T1000 (cell line): ENCODE results near the gene TMEM63B.
"Not testable (repeated sequence)": the region's sequence is repeated elsewhere in the genome, so short reads cannot be mapped to it uniquely, and the experiment has no call there.

Experiments
- DNase-seq: peaks from one replicate; lab custom pipeline; 2025; ENCODE audit warnings: mixed read lengths; lab: John Stamatoyannopoulos, UW

The TMEM63B gene

DNA sequence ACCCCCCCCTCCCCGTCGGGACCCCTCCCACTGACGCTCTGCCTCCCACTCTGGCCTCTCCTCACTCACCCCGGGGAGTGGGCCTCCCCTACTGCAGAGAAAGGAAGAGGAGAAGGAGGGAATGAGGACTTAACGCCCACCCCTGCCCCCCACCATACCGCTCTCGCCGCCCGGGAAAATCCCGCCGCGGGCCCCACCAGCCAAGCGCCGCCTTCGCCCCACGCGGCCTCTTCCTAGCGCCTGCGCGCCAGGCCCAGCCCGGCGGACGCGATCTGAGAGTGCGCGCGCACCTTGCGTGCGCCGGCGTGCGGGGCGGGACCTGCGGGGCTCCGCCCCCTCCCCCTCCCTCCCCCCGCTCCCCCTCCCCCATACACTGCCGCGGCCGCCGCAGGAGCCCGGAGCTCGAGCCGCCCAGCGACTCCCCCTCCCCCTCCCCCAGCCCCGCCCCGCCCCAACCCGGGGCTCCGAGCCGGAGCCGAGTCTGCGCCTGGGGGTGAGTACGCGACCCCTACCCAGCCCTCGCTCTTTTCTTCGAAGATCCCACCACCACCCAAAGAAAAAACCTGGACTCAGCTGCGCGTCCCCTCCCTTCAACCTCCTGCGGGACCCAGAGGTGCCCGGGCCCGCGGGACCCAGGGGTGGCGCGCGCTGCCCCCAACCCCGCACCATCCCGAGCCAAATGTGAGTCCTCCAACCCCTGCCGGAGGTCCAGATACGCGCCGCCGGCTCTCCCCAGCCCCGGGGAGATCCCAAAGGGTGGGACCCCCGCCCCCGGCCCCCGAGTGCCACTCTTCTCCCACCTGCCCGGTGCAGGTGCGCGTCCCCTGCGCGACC is at the start of gene TMEM63B, which contains the start of gene MRPL14:
Gene TMEM63B, plus strand, starts transcription at position 369 of the 834 bp plus-strand sequence. CDS start 7,031 bp downstream, outside the sequence.
Gene MRPL14, minus strand, starts transcription at position 267 of the 834 bp plus-strand sequence. CDS start 10,841 bp downstream, outside the sequence.
- DNase-seq: peak; percentile 76

DNA sequence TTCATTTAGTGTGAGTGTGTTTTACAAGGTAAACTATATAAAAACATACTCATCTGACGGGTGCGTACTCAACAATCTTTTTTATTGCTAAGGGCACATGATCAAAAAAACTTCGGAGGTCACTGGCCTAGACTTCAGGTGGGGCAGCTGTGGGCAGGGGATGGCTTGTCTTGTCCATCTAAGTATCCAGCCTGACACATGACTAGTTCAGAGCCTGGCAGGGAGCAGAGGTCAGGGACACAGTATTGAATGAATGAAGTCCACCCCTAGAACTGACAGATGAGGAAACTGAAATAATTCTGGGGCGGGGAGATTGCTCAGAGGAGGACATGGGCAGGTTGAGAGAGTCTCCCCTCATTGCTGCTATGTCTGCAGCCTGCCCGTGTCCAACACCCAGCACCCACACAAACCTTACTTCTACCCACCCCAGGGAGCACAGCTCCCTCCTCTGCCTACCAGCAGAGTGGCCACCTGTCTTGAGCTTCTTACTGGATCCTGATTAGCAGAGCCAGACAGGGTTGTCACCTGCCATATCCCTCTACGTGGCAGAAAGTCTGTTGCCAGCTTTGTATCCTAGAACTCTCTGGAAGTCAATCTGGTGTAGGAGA is 49.0 kb upstream of the TMEM63B start:
- no peak for DNase-seq

- no peak for DNase-seq
These were observed 48.3 kb upstream of the TMEM63B start for GRCh38 chr6:44078827-44079671.

- DNase-seq: no peak
These were observed 47.7 kb upstream of the TMEM63B start for GRCh38 chr6:44079672-44080071.

DNA sequence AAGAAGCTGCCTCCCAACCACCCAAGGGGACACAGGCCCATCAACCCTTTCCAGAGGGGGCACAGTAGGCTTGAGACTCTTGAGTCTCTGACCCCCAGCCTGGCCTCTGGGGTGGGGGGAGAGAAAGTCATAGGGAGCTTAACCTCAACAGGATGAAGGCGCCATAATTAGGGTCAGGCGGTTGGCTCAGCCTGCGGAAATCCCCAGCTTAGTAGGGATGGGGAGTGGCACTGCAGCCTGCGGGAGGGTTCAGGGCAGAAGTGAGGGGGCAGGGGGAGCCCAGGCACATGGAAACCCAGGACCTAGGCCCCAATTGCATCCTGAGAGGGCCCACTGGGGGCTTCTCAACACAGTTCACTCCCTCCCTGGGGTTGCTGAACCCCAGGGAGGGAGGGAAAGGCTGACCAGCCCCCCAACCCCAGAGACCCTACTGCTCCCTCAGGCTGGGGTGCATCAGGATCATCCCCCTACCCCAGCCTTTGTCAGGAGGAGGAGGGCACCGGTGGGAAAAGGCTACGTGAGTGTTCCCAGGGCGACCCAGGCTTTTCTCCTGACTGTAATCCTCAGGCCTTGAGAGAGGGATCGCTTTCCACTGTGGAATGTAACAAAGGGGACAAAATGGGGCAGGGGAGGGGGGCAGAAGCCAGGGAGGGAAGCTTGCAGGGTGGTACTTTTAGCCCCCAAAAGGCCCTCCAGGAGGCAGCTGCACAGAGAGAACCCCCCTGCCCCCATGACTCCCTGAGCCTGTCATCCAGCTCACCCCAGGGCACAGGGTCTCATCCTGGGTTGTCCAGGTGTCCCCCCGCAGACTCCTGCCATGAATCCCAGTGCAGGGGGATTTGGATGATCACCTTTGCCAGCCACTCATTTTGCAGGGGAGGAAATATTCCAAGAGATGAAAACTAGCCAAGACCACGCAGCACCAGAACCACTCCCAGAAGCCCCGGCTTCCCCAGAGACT is 46.5 kb upstream of the TMEM63B start:
- DNase-seq: no peak

- DNase-seq: no peak
These were observed 45.6 kb upstream of the TMEM63B start for GRCh38 chr6:44081753-44082152.

GRCh38 chr6:44082872-44083321 is 44.5 kb upstream of the TMEM63B start:
- DNase-seq: no peak

- DNase-seq: no peak
These were observed 42.9 kb upstream of the TMEM63B start for GRCh38 chr6:44084231-44085014.

- no peak for DNase-seq
These were observed 42.1 kb upstream of the TMEM63B start for GRCh38 chr6:44085219-44085618.

GRCh38 chr6:44086931-44087574 is 40.3 kb upstream of the TMEM63B start:
- no peak for DNase-seq

- DNase-seq: no peak
These were observed 39.7 kb upstream of the TMEM63B start for GRCh38 chr6:44087623-44088022.

DNA sequence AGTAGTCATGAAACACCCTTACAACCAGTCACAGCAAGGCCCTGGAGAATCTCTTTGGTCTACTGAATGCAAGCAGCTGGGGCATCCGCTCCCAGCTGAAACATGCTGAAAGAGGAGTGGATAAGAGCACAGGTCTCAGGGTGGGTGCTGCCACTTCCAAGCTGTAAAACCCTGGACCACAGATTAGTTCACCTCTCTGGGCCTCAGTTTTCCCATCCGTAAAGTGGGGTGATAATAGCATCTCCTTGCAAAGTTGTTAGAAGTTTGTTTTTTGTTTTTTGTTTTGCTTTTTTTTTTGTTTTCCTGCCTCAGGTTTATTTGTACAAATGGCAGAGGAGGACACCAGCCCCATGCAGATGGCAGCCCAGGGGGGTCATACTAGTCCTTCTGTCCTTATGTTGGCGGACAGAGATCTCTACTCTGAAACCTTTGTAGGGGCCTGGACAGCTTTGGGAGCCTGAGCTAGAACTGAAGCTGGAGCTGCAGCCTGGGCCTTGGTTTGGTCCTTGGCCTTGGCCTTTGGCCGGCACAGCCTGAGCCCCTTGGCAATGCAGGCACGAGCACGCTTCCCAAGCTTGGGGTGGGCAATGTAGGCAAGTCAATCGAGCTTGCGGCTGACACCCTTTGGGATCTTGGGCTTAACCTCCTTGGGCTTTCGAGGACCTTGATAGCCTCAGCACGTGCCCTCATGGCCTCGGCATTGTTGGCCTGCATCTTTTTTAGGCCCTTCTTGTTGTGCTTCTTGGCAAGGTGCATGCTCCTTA is 38.3 kb upstream of the TMEM63B start:
- no peak for DNase-seq

DNA sequence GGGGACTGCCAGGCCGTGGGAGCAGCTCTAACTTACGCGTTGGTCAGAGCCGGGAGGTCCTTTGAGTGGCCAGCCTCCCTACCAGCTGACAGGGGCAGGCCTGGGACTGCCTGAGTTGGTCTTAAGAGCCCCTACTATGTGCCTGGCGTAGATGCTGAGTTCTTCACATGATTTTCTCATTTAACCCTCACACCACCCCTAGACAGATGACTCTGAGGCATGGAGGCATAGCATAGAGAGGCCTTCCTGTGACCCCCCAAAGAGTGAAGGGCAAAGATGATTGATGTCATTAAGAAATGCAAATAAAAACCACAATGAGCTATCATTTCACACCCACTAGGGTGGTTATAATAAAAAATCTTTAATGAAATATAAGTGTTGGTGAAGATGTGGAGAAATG is 36.9 kb upstream of the TMEM63B start:
- DNase-seq: no peak

DNA sequence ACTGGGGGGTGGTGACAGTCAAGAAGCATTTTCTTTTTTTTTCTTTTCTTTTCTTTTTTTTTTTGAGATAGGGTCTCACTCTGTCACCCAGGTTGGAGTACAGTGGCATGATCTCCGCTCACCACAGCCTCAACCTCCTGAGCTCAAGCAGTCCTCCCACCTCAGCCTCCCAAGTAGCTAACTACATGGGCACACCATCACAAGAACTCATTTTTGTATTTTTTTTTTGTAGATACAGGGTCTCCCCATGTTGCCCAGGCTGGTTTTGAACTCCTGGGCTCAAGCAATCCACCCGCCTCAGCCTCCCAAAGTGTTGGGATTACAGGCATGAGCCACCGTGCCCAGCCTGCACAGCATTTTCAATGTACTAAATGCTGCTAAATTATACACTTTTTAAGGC is 36.0 kb upstream of the TMEM63B start:
- not testable (repeated sequence) for DNase-seq

DNA sequence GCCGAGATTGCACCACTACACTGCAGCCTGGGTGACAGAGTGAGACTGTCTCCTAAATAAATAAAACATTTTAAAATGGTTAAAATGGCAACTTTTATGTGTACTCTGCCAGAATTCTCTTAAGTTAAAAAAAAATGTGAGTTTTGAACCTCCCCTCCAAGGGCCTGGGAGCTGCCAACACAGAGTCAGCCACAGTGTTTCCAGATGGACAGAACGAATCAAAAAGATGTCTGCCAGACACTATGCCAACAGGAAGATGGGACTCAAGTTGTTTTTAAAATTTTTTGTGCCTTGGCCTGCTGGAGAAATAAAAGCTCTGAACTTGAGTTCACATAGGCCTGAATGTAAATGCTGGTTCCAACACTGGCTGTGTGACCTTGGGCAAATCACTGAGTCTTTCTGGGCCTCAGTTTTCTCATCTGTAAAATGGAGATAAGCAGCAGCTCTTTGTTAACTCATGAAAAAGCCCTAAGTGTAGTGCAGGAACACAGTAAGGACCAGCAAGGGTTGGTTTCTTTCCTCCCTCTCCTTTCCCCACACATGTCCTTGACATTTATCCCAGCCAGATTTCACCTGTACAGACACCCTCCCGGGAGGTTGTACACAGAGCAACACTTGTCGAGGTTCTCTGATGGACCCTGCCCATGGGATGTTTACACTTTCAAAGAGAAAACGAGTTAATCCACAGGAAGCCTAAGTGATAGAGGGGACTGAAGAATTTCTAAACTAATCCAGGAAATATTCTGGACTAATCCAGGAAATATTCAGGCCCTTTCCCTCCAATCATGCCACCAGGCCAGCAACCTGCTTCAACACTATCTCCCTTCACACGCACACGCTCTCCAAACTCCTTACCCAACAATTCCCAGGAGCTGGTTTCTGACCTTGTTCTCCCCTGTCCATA is 35.1 kb upstream of the TMEM63B start:
- DNase-seq: no peak

DNA sequence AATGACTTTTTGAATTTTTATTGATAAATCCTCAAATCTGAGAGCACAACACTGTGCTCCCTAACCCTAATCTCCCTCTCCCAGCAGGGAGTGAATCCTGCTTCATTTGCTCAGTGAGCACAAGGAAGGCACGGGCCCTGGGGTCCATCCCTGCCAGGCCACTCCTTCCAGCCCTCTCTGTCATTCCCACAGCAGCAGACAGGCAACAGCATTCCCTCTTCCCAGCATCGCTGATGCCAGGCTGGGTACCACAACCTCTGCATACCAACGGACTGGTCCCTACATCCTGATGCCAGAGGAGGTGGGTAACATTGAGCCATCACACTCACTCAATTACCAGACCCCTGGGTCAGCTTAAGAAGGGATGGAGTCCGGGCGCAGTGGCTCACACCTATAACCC is 34.3 kb upstream of the TMEM63B start:
- no peak for DNase-seq

DNA sequence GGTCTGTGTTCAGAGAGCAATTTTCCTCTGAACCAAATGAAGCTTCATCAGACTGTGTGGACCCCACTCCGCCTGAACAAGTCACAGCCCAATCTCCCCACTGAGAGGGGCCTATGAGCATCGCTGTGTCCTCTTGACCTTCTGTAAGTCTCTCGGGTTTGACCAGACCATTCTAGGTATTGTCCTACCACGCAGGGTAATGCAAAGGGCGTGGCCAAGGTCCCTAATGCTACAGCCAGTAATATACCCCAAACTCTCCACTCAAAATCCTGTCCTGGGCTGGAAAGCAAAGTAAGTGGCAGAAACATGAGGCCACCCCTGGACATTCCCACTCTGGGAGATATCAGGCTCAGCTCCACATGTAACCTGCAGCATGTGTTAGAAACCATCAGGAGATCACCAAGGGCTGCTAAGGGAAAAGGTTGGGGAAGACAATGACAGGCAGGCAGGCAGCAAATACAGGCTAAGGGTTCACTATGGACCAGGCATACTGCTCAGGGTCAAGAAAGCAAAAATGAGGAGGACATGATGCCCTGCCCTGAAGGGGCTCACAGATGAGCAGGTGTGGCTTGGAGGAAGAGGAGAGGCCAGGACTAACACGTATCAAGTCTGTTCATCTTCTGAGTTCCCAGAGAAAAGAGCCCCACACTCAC is 33.5 kb upstream of the TMEM63B start:
- no peak for DNase-seq
